Gastroesophageal sphincter (tissue), 3 donors: ENCODE data around the gene C17orf50.

Source experiments
- POLR2A ChIP-seq, 2 donors: fragments of 450-650 bp; IDR thresholded peaks; one replicate each; pipeline ENCODE4 v1.6.1; 2017; ENCODE audit warnings: antibody characterized with exemption in 2 of 2, mild to moderate bottlenecking in 2 of 2, moderate library complexity in 1 of 2
- TF ChIP-seq, protein P1 (sequence below), 4 experiments: fragments of 200-600 bp in 2 of 4; fragments of 450-650 bp in 2 of 4; sonication (generic) in 1 of 4; IDR thresholded peaks; one replicate each; pipeline ENCODE4 v1.5.1; 2017 to 2019; ENCODE audit warnings: antibody characterized with exemption in 4 of 4, mild to moderate bottlenecking in 2 of 4, moderate library complexity in 2 of 4

DNA sequence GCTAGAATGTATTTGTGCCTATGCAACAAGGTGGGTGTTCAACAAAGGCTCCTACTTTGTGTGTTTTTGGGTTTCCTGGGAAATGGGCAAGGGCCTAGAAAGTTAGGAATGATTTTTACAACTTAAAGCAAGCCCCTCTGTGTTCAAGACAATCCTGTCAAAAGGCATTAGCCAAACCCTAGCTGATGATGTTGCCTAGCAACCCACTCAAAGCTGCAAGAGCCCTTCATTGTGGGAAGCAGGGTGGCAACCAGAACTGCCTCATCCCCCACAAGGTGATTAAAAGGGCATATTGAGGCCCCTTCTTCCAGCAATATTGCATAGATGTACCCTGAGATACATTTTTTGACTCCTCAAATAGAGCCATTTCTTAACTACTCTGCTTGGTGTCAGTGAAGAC is 45.3 kb upstream of the C17orf50 start:
- TF ChIP-seq, protein P1, sequence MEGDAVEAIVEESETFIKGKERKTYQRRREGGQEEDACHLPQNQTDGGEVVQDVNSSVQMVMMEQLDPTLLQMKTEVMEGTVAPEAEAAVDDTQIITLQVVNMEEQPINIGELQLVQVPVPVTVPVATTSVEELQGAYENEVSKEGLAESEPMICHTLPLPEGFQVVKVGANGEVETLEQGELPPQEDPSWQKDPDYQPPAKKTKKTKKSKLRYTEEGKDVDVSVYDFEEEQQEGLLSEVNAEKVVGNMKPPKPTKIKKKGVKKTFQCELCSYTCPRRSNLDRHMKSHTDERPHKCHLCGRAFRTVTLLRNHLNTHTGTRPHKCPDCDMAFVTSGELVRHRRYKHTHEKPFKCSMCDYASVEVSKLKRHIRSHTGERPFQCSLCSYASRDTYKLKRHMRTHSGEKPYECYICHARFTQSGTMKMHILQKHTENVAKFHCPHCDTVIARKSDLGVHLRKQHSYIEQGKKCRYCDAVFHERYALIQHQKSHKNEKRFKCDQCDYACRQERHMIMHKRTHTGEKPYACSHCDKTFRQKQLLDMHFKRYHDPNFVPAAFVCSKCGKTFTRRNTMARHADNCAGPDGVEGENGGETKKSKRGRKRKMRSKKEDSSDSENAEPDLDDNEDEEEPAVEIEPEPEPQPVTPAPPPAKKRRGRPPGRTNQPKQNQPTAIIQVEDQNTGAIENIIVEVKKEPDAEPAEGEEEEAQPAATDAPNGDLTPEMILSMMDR (IDR thresholded peaks at IDR 0.05): no peak
- TF ChIP-seq POLR2A (IDR thresholded peaks at IDR 0.05): no peak
